ENCODE measurements around the gene INSYN2A.

DNA sequence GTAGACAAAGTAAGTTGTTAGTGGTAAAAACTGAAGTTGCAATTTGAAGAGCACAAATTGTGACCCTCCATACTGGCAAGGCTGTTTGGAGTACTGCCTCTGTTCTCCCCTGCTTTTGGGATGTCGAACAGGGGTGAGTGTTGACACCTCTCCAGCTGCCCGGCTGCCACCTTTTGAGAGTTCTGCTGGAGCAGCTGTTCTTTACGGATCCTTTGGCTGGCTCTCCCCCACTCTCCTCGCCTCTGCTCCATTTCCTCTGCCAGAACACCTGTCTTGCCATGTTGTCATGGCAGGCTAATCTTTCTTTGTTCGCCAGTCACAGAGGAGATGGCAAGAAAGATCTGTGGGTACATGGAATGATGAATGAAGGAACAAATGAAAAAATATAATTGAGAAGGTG, 34.9 kb downstream of the INSYN2A start:
- TF ChIP-seq CTCF (IDR thresholded peaks at IDR 0.05), result no peak
- no peak for TF ChIP-seq POLR2A (IDR thresholded peaks at IDR 0.05)

All from body of pancreas (tissue), 4 donors.